Body of pancreas (tissue), 4 donors: Measurements from ENCODE around the gene FAH.

Experiments used
- POLR2A ChIP-seq, 3 donors: fragments of 450-650 bp; IDR thresholded peaks; one replicate each; pipeline ENCODE4 v1.6.1; 2016; ENCODE audit warnings: antibody characterized with exemption in 3 of 3, mild to moderate bottlenecking in 2 of 3
- TF ChIP-seq, protein P1 (sequence below), 7 experiments: fragments of 450-650 bp in 4 of 7; fragments of 200-600 bp in 3 of 7; sonication (generic) in 3 of 7; IDR thresholded peaks; one replicate each; pipeline ENCODE4 v1.5.1; 2016 to 2019; ENCODE audit warnings: antibody characterized with exemption in 7 of 7

DNA sequence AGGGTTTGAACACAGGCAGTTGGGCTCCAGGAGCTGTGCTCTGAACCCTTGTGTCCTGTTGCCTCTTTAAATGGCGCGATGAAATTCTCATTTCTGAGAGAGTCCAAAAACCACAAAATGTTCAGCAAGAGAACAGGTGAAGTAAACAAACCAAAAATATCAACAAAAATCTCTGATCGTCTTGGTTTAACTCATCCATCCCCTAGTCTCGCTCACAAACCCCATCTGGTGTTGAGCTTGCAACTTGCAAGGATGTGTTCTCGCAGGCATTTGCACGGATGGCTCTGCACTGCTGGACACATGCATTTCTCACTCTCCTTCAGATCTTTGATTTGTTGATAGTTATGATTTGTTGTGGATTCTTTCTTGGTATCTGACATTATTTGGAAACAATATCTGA, 31.1 kb downstream of the FAH start:
- TF ChIP-seq, protein P1, sequence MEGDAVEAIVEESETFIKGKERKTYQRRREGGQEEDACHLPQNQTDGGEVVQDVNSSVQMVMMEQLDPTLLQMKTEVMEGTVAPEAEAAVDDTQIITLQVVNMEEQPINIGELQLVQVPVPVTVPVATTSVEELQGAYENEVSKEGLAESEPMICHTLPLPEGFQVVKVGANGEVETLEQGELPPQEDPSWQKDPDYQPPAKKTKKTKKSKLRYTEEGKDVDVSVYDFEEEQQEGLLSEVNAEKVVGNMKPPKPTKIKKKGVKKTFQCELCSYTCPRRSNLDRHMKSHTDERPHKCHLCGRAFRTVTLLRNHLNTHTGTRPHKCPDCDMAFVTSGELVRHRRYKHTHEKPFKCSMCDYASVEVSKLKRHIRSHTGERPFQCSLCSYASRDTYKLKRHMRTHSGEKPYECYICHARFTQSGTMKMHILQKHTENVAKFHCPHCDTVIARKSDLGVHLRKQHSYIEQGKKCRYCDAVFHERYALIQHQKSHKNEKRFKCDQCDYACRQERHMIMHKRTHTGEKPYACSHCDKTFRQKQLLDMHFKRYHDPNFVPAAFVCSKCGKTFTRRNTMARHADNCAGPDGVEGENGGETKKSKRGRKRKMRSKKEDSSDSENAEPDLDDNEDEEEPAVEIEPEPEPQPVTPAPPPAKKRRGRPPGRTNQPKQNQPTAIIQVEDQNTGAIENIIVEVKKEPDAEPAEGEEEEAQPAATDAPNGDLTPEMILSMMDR (IDR thresholded peaks at IDR 0.05): no peak
- no peak for TF ChIP-seq POLR2A (IDR thresholded peaks at IDR 0.05)
